ENCODE results near the gene RND2. TPM values are rescaled to one million over a fixed set of nuclear protein-coding genes. Genes with fewer than 3 reads are reported as not detected.

The RND2 gene
- total RNA-seq, 1 donor from 2014 or later = 0.40 TPM

GRCh38 chr17:43030137-43030767 is 5.2 kb downstream of the RND2 start:
- no peak for TF ChIP-seq CTCF (conservative IDR thresholded peaks at IDR 0.05; ENCODE audit: low read depth, low read length)
- no peak overlapping the region for H3K4me3 ChIP-seq (ENCODE audit: low read depth, low read length)
- no peak for DNase-seq (ENCODE audit: low read depth)

DNA sequence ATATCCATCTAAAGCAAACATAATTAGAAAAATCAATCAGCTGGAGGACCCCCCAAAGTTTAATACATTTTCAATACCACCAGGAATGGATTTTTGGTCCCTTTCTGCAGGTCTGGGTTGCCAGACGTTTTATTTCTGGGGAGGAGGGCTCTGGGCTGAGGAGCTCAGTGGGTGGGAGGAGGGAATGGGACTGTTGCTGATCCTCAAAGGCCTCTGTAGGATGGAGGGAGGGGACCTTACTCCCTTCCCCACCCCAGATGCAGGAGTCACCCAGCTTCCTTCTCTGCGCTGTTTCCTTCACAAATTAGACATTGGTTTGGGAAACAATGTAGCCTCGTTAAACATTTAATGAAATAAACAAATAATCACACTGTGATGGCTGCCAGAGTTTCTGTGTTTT is 6.6 kb downstream of the RND2 start:
- no peak for TF ChIP-seq CTCF (conservative IDR thresholded peaks at IDR 0.05; ENCODE audit: low read depth, low read length)

GRCh38 chr17:43033948-43034881 is 9.2 kb downstream of the RND2 start:
- H3K4me3 ChIP-seq (ENCODE audit: low read depth, low read length) = no peak overlapping the region
- TF ChIP-seq CTCF (conservative IDR thresholded peaks at IDR 0.05; ENCODE audit: low read depth, low read length) = no peak
- no peak for DNase-seq (ENCODE audit: low read depth)

More for the DNA sequence above, 6.6 kb downstream of the RND2 start:
- H3K4me3 ChIP-seq (ENCODE audit: low read depth, low read length) = no peak overlapping the region
- no peak for DNase-seq (ENCODE audit: low read depth)

DNA sequence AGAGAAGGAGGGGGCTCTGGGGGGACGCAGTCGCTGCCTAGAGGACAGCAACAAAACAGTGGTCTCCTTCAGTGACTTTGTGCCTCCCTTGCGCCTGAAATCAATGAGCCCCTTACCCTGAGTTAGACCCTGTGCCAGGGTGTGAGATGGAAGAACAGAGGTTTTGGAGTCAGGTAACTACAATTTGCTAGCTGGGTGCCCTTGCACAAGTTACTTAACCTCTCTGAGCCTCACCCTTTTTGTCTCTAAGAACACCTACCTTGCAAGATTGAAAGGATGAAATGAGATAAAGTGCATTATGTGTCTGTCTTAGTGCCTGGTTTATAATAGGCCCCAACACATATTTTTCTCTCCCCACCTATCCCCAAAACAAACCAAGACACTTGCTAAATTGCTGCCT is 9.9 kb downstream of the RND2 start:
- no peak for TF ChIP-seq CTCF (conservative IDR thresholded peaks at IDR 0.05; ENCODE audit: low read depth, low read length)
- no peak overlapping the region for H3K4me3 ChIP-seq (ENCODE audit: low read depth, low read length)
- no peak for DNase-seq (ENCODE audit: low read depth)

DNA sequence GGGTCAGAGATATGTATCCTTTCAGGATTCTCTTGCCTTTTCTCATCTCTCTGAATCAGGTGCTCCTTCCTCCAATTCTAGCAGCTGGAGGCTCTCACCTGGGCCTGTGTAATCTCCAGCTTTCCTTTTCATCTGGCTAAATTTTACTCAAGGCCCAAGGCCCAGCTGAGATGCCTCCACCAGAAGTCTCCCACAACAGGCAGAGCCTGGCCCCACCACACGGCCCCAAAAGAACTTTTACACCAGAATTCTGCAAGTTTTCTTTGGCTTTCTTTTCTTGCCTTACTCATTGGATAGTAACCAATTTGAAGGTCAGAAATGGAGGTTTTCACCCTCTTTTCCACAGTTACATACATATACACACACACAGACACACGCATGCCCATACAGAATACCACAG is 14.6 kb downstream of the RND2 start:
- no peak for TF ChIP-seq CTCF (conservative IDR thresholded peaks at IDR 0.05; ENCODE audit: low read depth, low read length)
- no peak overlapping the region for H3K4me3 ChIP-seq (ENCODE audit: low read depth, low read length)
- no peak for DNase-seq (ENCODE audit: low read depth)

DNA sequence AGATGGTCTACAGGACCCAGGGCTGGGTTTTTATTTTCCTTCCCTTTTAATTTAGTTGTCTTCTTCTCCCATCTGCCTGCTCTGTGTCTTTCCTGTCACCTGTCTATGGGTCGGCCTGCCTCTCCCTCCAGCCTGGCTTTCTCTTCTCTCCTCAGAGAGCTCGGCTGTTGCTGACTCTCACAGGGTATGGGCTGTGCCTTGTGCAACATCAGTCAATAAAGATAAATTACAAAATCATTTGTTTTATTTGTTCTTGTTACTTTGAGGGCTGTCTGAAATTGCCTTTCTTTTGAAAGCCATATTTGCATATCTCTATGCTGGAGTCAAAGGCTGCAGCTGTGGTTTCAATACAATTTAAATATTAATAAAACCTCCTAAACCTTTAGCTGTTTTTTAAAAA is 15.6 kb downstream of the RND2 start:
- DNase-seq (ENCODE audit: low read depth) = no peak
- no peak for TF ChIP-seq CTCF (conservative IDR thresholded peaks at IDR 0.05; ENCODE audit: low read depth, low read length)
- no peak overlapping the region for H3K4me3 ChIP-seq (ENCODE audit: low read depth, low read length)

Data from epithelial cell of proximal tubule (primary cell).